ENCODE measurements around the gene TBC1D17.

- TF ChIP-seq CTCF (IDR thresholded peaks at IDR 0.05) (no peak), POLR2A (IDR thresholded peaks at IDR 0.05) (no peak), EP300 (IDR thresholded peaks at IDR 0.05) (no peak)
Observed at GRCh38 chr19:49932731-49933131, 55.2 kb downstream of the TBC1D17 start.
